Measurements from ENCODE around the gene TRPM4. TPM values are rescaled to one million over a fixed set of nuclear protein-coding genes. Genes with fewer than 3 reads are reported as not detected.
A peak's percentile ranks its signal among the peaks of the same experiment; 100 is the strongest.

TRPM4 gene
- total RNA-seq, 3 donors from 2014 or later, result 13.1 to 34.0 (median 24.3) TPM

DNA sequence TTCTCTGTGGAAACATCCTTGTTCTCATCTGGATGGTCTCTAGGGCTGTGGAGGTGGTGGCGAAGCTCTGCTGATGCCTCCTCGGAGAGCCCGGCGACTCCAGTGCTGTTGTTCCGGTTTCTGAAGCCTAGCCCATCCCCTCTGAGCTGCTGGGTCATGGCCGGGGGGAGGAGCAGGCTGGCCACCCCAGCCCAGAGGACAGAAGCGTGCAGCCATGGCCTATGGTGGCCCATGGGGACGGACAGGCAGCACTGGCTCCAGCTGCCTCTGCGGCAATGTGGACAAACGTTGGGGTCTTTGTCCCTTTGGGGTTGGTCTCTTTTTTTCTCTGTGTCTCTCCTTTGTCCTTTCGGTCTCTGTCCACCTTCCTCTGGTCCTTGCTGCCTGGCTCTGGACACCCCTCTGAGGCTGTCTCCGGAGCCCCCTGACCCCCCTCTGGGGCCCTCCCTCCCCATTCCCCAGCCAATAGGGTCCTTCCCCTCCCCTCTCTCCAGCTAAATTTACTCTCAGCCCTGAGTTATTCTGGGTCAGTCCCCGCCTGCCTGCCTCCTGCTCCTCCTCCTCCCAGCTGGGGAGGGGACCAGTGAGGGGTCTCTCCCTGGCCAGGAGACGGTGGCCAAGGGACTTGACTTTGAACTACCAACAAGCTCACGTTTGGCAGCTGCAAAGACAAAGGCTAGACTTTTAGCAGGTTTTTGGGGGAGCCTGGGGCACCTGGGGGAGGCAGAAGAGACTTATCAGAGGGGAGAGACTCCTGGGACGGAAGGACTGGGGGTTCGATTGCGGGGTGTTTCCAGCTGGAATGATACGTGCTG is 2.4 kb upstream of the TRPM4 start, which contains the start of gene HRC:
Gene HRC, minus strand, starts transcription at position 392 of the 815 bp plus-strand sequence. Its CDS starts 159 bp downstream, at position 233.
- no peaks in the 10 kb centered on the region for H3K9me3 ChIP-seq
- peak within 1 kb of the TSS in 1 of 2 donors; percentile 63 for H3K27ac ChIP-seq
- H3K4me1 ChIP-seq, result peaks cover 4 to 10% of the 10 kb centered on the region in 2 donors
- H3K36me3 ChIP-seq, result no peaks in the 10 kb centered on the region
- no peak for TF ChIP-seq POLR2A (IDR thresholded peaks at IDR 0.05)
- TF ChIP-seq, protein P1, sequence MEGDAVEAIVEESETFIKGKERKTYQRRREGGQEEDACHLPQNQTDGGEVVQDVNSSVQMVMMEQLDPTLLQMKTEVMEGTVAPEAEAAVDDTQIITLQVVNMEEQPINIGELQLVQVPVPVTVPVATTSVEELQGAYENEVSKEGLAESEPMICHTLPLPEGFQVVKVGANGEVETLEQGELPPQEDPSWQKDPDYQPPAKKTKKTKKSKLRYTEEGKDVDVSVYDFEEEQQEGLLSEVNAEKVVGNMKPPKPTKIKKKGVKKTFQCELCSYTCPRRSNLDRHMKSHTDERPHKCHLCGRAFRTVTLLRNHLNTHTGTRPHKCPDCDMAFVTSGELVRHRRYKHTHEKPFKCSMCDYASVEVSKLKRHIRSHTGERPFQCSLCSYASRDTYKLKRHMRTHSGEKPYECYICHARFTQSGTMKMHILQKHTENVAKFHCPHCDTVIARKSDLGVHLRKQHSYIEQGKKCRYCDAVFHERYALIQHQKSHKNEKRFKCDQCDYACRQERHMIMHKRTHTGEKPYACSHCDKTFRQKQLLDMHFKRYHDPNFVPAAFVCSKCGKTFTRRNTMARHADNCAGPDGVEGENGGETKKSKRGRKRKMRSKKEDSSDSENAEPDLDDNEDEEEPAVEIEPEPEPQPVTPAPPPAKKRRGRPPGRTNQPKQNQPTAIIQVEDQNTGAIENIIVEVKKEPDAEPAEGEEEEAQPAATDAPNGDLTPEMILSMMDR (IDR thresholded peaks at IDR 0.05), result no peak
- H3K27me3 ChIP-seq, result no peaks in the 10 kb centered on the region
- no peak within 1 kb of the TSS for H3K4me3 ChIP-seq
- DNase-seq (ENCODE audit: low spot score in 2 of 2), result no peak
- intact Hi-C loops (cut with DNase I; ENCODE audit: low total_unique reads), result no loop called here

DNA sequence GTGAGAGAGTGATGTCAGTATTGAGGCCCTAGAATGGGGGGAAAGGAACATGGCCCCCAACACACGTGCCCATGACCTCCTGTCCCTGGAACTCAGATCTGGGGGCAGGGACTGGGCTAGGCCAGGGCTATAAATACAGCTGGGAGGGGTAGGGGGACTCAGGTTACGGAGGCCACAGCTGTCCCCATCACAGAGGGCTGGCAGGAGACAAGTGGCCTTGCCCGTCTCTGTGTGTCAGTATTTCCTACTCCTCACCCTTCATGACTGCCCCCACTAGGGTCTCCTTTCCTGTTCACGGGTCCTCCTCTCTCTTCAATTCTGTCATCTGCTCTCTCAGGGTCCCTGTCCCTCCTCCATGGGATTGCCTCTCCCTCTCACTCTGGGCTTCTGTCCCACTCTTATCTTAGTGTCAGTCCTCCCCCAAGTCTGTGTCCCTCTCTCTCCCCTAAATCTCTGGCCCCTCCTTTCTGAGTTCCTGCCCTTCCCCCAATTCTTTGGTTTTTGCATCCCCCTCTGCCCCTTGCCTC is 1.7 kb upstream of the TRPM4 start:
- H3K4me1 ChIP-seq, result peaks cover 4 to 10% of the 10 kb centered on the region in 2 donors
- no peak for TF ChIP-seq POLR2A (IDR thresholded peaks at IDR 0.05)
- TF ChIP-seq, protein P1 (IDR thresholded peaks at IDR 0.05), result no peak
- no peak for TF ChIP-seq POLR2AphosphoS5 (IDR thresholded peaks at IDR 0.05)

DNA sequence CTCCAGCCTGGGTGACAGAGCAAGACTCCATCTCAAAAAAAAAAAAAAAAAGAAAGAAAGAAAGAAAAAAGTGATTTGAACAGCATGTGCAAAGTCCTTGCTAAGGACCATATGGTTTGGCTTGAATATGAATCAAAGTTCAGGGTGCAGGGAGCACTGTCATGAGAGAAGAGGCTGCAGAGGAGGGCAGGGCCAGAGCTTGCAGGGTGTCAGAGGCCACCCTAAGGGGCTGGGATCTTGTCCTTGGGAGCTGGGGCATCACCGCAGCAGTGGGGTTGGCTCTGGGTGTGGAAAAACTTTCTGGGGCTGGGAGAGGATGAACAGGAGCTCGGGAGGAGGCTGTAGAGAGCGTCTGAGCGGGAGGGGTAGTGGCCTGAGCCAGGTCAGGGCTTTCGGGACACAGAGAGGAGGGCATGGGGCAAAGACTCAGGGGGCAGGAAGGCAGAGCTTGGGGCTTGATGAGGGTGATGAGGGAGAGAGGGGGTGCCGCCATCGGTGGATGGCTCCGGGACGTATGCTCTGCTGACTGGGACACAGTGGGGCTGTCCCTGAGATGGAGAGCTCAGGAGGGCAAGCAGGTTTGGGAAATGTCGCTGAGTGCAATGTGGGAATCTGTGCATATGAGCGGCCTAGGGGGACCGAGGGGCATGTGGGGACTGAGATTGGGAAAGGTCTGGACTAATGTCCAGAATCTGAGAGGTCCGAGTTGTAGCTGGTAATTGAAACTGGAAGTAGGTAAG is 3.0 kb downstream of the TRPM4 start:
- H3K27ac ChIP-seq, result peak overlapping the region in 1 of 2 donors; percentile 25
- peaks cover 2 to 9% of the 10 kb centered on the region in 2 donors for H3K4me1 ChIP-seq
- no peak overlapping the region for H3K4me3 ChIP-seq
- no peak for DNase-seq (ENCODE audit: low spot score in 2 of 2)
- TF ChIP-seq POLR2AphosphoS5 (IDR thresholded peaks at IDR 0.05) (no peak), POLR2A (IDR thresholded peaks at IDR 0.05) (no peak)
- TF ChIP-seq, protein P1 (IDR thresholded peaks at IDR 0.05), result no peak
- no peaks in the 10 kb centered on the region for H3K27me3 ChIP-seq
- no peaks in the 10 kb centered on the region for H3K9me3 ChIP-seq
- H3K36me3 ChIP-seq, result no peaks in the 10 kb centered on the region
- intact Hi-C loops (cut with DNase I; ENCODE audit: low total_unique reads), result no loop called here

More for the DNA sequence above, 1.7 kb upstream of the TRPM4 start:
- Histone ChIP-seq H3K4me3 (no peak overlapping the region), H3K9me3 (no peaks in the 10 kb centered on the region), H3K27me3 (no peaks in the 10 kb centered on the region), H3K36me3 (no peaks in the 10 kb centered on the region), H3K27ac (peak overlapping the region in 1 of 2 donors; percentile 63)
- DNase-seq (ENCODE audit: low spot score in 2 of 2), result no peak
- intact Hi-C loops (cut with DNase I; ENCODE audit: low total_unique reads), result no loop called here

DNA sequence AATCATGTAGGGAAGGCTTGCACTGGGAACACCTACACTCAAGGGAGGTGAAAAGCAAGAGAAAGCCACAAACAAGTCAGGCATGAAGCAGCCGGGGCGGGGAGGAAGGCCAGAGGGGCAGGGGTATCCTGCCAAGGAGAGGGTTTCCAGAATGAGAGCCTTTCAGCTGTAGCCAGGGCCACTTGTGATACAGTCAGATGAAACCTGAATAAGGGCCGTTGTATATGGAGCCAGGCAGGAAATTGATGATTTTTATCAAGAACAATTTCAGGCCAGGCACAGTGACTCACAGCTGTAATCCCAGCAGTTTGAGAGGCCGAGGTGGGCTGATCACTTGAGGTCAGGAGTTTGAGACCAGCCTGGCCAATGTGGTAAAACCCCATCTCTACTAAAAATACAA is 4.4 kb downstream of the TRPM4 start:
- TF ChIP-seq POLR2A (IDR thresholded peaks at IDR 0.05) (no peak), POLR2AphosphoS5 (IDR thresholded peaks at IDR 0.05) (no peak)
- TF ChIP-seq, protein P1 (IDR thresholded peaks at IDR 0.05), result no peak
- peaks cover 8 to 11% of the 10 kb centered on the region in 2 donors for H3K4me1 ChIP-seq
- intact Hi-C loops (cut with DNase I; ENCODE audit: low total_unique reads), result no loop called here
- H3K36me3 ChIP-seq, result no peaks in the 10 kb centered on the region
- H3K27me3 ChIP-seq, result no peaks in the 10 kb centered on the region
- no peaks in the 10 kb centered on the region for H3K9me3 ChIP-seq
- H3K4me3 ChIP-seq, result no peak overlapping the region
- peak in 1 of 2 donors; percentile 43 for DNase-seq (ENCODE audit: low spot score in 2 of 2)
- peak overlapping the region; percentile 39 to 60 for H3K27ac ChIP-seq
